Right lobe of liver (tissue), 4 donors: ENCODE results near the gene PTBP2.

Experiments used
- POLR2A ChIP-seq: fragments of 450-650 bp; IDR thresholded peaks from one replicate; pipeline ENCODE4 v1.6.1; 2017; ENCODE audit warnings: antibody characterized with exemption, mild to moderate bottlenecking
- TF ChIP-seq, protein P1 (sequence below), 4 donors: fragments of 200-600 bp in 3 of 4; fragments of 450-650 bp in 1 of 4; IDR thresholded peaks; one replicate each; pipeline versions ENCODE4 v1.5.1 to v1.8.0; 2016 to 2022; ENCODE audit warnings: antibody characterized with exemption in 4 of 4, mild to moderate bottlenecking in 2 of 4
- donor health status: DM: no; HTN: no; CAD: no.
- donor health status: DM: no; HTN: no; CAD: no.
- donor health status: DM: no; HTN: yes; CAD: no.

DNA sequence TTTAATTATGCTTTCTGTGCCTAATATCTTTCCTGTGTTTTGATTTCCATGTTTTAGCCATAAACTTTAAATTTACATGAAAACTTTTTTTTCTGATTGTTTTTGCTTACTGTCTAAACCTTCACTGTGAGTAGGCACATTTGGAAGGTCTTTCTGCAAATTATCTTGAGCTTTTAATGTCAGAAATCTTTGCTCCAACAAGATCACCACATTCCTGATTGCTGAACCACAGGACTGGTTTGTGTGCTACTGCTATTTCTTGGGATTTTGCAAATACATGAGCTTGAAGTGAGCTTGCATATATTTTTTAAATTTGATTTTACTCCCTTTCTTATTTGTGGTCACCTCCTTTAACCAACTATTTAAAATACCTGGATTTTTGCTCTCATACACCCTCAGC, 61.3 kb downstream of the PTBP2 start:
- TF ChIP-seq, protein P1, sequence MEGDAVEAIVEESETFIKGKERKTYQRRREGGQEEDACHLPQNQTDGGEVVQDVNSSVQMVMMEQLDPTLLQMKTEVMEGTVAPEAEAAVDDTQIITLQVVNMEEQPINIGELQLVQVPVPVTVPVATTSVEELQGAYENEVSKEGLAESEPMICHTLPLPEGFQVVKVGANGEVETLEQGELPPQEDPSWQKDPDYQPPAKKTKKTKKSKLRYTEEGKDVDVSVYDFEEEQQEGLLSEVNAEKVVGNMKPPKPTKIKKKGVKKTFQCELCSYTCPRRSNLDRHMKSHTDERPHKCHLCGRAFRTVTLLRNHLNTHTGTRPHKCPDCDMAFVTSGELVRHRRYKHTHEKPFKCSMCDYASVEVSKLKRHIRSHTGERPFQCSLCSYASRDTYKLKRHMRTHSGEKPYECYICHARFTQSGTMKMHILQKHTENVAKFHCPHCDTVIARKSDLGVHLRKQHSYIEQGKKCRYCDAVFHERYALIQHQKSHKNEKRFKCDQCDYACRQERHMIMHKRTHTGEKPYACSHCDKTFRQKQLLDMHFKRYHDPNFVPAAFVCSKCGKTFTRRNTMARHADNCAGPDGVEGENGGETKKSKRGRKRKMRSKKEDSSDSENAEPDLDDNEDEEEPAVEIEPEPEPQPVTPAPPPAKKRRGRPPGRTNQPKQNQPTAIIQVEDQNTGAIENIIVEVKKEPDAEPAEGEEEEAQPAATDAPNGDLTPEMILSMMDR (IDR thresholded peaks at IDR 0.05) = no peak
- TF ChIP-seq POLR2A = no peak
